ENCODE measurements around the gene ALDH1L2.

- TF ChIP-seq TARDBP (IDR thresholded peaks at IDR 0.05) (no peak), HDGF (IDR thresholded peaks at IDR 0.05; ENCODE audit: borderline replicate concordance) (no peak), L3MBTL2 (conservative IDR thresholded peaks at IDR 0.05) (no peak), FOXA1 (IDR thresholded peaks at IDR 0.05) (no peak)
Observed at GRCh38 chr12:105091476-105092206, 7.4 kb upstream of the ALDH1L2 start.

Measured in HEK293T (cell line).